HG03460 (cell line): Measurements from ENCODE around the gene TFF3.

Source experiments
- ATAC-seq: cut with Tn5 transposase; IDR thresholded peaks from one replicate; pipeline ENCODE4 v1.9.1; 2021; ENCODE audit not compliant: unreplicated experiment

TFF3 gene

DNA sequence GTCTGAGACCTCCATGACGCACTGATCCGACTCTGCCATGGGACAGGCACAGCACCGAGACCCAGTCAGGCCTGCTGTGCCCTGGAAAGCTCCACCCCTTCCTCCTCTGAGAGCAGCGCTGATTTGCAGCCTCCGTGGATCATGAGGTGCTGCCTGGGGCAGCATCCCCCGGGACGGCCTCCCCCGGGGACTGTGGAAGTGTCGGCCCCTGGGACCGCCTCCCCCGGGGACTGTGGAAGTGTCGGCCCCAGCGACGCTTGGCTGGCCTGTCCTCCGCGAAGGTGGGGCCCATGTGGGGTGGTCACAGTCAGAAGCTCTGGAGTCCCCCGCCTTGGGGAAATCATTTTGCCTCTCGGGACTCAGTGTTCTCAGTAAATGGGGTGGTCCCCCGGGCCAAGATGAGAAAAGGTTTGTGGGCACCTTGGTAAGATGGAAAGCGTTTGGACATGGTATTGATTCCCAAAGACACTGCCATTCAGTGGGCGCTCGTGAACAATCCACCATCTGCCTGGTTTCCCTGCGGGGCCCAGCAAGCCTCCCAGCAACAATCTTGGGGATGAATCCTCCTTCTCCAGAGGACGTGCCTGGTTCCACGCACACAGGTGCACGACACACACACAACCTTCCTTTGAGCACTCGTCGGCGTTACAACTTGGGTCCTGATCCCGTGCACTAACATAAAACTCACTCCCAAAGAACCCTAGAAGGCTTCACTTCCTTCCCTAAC lies 32.6 kb upstream of the TFF3 start:
- ATAC-seq: no peak

DNA sequence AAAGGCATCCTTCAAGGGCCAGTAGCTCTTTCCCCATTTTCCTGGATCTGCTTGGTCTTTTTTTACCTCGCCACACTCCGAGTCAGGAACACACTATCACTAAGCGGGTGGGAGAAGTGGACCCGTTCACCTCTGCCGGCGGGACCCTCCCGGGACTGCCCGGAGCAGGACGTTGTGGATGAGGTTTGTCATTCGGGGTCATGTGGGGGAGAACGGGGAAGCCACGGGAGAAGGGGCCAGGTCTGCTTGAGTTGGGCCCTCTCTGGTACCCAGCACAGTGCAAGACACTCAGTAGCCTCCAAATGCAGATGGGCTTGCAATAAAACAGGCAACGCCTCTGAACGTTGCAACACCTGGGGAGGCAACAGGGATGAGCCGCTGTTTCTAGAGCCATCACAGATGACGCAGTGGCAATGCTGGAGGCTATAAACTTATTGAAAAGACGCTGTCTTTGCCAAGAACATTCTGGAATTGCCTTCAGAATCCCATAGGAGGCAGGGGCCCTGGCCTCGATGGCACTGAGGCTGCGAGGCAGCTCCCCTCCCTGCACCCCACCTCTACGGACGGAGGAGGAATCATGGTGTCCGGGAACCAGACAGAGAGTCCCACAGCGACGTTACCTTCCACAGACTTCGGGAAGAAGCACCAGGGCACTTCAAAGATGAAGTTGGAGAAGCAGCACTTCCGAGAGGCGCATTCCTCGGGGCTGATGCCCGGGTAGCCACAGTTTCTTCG lies 31.8 kb upstream of the TFF3 start:
- ATAC-seq: no peak

DNA sequence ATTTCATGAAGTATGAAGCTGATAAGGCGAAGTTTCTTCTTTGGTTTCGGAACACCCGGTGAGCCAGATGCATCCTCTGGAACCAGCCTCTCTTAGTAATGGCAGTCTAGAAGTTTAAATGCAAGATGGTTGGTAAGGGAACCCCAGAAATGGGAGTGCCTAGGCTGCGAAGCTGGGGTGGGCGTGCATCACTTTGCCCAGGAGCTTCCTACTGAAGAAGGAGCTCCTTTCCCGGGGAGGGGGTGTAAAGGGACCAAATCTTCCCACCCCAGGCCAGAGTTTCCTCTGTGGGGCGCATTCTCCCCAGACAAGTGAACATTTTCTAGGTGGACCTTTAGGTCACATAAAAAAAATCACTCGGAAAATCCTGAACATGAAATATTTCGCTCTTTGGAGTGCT lies 31.2 kb upstream of the TFF3 start:
- no peak for ATAC-seq

DNA sequence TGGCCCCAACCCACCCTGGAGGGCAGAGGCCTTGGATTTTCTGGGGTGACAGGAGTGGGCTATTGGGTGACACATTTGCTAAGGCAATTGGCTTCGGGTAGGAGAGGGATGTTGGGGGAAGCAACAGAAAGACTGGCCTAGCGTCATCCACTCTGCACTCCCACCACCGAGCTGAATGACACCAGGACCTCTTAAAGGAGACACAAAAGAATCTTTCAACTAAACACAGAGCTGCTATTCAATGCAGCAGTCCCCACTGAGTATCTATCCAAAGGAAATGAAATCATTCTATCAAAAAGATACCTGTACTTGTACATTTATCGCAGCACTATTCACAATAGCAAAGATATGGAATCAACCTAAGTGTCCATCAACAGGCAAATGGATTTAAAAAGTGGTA lies 29.4 kb upstream of the TFF3 start:
- no peak for ATAC-seq

DNA sequence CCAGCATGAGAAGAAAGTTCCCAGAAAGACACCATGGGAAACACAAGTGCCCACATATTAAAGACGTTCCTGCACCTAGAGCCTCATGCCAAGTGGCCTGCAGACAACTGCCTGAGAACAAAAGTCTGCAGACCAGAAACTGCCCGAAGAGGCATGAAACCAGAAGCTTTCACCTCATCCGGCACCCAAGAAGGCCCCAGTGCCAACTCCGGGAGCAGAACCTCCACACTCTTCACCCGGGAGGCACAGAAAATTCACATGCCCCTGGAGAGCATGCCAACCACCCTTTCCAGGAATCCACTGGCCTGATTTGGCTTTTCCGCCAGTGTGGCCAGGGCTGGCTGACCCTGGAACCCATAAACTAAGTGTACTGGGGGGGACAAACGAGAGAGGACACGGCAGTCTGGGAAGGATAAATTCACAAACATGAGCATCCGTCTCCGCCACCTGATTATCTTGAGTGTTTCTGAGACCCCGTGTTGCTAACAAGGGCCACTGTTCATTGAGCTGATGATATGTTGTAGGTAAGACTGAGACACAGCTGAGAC lies 28.8 kb upstream of the TFF3 start:
- ATAC-seq: no peak

DNA sequence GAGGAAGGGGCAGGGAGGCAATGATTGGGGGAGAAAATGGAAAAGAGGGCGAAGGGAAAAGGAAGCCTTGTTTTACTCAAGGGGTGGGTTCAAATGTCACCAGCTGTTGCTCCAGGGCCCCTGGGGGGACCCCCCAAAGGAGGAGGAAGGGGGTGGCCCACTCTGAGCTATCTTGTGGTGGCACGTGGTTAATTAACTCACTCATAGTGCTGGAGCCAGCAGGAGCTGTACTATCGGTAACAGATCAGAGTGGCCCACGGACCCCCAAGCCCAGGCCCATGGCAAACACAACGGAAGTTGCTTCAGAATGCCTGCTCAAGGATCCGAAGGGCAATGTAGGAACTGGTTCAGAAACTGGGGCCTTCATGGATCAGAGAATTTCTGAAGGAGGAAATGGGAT lies 28.3 kb upstream of the TFF3 start:
- ATAC-seq: no peak

DNA sequence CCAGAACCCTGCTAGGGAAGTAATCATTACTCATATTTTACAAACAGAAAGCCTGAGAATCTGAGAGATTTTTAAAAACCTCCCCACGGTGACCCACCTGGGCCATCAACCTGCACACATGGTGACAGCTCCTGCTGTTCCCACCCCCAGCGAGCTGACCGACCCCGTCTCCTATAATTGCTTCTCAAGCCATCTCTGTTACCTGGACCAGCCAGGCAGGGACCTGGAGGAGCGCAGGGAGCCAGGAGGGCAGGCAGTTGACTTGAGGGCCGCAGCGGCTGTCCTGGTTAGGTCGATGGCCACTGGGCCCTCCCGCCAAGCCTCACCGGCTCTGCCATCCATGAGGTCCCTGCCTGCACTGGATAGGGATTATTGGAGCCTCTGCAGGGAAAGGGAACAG lies 27.9 kb upstream of the TFF3 start:
- no peak for ATAC-seq

DNA sequence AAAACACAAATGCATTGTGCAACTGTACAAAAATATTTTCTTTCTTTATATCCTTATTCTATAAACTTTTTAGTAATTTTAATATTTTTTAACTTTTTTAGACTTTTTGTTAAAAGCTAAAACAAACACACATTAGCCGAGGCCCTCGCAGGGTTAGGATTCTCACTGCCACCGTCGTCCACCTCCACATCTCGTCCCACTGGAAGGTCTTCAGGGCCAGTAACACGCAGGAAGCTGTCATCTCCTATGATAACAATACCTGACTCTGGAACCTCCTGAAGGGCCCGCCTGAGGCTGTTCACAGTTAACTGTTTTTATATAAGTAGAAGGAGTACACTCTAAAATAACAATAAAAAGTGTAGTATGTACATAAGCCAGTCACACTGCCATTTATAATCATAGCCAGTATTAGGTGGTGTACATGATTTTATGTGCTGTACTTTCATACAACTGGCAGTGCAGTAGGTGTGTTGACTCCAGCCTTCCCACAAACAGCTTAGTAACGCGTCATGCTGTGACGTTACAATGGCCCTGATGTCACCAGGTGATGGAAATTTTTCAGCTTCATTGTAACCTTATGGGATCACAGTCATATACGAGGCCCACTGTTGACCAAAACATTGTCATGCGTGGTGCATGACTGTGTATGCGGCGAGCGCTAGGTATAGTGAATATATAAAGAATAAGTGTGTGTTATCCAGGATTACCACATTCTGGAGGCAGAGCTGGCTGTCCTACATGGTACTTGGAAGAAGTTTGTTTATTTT lies 26.8 kb upstream of the TFF3 start:
- ATAC-seq: no peak

DNA sequence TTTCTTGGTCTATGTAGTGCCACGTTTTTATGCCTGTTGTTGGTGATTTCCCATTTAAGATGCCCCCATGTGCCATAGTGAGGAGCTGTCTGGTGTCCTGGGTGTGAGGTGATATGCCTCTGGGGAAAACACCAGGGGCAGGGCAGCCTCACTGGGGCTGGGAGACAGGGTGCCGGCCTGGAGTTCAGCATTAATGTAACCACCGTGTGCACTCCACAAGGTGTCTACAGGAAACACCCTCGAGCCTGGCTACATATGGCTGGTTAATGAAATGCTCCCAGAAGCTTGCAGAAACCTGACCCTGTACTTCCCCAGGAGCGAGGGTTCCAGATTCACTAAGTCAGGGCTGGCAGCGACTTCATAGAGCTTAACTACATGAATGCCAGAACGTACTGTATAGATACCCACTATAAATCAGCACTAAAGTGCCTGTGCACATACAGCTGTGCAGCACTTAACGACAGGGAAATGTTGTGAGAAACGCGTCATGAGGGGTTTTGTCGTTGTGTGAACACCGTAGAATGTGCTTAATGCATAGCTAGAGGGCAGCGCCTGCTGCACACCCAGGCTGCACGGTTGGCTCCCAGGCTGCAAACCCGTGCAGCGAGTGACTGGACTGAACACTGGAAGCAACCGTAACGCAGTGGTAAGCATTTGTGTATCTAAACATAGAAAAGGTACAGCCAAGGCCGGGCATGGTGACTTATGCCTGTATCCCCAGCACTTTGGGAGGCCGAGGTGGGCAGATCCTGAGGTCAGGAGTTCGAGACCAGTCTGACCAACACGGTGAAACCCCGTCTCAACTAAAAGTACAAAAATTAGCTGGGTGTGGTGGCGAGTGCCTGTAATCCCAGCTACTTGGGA lies 25.2 kb upstream of the TFF3 start:
- no peak for ATAC-seq

DNA sequence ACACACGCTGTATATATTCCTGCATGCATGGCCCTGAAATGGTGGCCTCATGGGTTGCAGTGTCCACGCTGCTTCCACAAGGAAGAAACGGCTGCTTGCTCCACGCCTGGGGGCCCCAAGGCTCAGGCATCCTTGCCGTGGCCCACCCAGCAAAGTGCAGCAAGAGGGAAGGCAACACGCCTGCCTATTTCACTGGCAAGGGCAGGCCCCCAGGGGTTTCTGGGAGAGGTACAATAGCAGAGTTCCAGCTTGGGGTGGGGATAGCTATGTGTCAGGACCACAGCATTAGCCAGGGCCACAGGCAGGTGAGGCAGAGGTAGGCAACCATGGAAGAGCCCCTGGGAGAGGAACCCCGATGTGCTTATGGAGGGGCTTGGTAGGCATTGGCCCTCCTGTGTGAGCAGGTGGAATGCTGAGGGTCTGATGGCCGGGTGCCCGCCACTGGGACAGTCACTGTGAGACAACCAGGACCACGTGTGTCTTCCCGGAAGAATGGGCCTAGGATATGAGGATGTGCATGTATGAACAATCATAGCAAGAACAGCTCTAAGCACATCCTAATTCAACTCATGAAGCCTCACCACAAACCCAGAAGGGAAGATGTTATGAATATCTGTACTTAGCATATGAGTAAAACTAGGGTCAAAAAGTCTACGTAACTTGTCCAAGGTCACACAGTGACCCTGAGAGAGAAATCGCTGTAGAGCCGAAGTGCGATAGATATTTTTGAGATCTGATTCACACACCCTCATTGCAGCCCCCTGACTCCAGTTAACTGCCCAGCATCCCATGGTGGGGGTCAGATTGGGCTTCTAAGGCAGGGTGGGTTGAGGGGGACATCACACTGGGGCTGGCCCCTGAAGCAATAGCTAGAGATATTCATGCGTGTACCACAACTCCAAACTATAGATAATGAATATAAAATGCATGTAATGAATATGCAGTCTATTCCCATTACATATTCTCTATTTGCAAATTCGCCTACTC lies 23.8 kb upstream of the TFF3 start:
- ATAC-seq: no peak

DNA sequence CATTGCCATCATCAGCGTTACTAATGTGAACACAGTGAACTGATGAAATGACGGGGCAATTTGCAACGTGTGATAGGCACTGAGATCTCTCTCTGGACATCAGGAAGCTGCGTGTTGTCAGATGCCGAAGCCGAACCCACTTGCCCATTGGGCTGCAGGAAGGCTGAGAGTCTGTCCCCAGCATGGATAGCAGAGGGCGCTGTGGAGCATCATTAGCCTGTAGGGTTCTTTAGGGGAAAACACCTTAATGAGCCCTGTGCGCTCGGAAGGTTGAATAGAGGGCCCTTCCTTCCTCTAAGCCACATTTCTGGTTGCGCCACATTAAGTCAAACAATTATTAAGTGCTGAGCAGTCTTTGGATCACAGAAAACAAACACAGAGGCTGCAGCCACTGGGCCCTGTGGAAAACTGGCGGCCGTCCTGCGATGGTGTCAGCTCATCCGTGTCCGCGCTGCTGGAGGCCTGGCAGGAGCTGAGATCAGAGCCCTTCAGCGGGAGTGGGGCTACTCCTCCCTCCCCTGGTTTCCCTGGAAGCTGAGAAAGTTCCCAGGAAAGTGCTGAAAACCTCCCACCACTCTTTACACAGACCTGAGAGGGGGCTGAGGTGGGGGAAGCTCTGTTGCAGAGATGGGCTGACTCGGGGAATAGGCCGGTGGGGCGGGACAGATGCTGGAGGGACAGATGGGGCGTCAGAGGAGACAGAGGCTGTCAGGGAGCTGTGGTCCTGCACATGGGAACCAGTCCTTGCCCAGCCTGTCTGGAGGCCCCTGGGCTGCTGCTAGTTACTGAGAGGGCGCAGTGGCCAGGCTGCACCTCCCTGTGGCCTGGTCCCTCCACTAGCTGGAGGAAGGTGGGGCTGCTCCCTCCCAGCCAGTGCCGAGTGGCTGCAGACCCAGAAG lies 22.9 kb upstream of the TFF3 start:
- no peak for ATAC-seq

DNA sequence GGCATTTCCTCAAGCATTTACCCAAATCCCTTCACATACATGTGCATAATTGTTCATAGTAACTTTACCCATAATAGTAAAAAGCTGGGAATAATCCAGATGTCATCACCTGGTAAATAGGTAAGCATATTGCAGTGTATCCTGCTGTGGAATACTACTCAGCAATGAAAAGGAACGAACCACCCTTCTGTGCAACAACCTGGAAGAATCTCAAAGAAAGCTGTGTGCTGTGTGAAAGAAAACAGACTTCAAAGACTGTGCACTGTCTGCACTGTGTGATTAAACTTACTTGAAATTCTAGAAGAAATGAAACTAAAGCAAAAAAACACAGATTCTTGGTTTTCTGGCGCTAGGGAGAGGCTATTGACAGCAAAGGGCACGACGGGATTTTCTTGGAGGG lies 22.1 kb upstream of the TFF3 start:
- no peak for ATAC-seq

DNA sequence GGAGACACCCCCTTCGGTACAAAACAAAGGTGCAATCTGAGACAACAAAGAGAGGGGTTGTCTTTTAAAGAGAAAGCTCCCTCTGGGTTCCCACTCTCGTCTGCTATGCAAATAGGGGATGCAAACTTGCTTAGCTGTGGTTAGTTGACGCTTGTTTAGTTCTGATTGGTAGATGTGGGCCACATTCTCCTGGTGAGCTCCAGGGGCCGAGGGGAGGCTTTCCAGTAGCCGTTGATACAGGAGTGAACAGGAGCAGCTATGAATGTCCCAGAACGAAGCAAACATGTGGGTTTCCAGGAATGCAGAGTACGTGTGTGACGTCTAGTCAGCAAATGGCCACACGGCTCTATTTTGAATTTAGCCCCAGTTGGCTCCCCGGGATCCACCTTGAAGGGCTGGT lies 20.8 kb upstream of the TFF3 start:
- ATAC-seq: no peak

DNA sequence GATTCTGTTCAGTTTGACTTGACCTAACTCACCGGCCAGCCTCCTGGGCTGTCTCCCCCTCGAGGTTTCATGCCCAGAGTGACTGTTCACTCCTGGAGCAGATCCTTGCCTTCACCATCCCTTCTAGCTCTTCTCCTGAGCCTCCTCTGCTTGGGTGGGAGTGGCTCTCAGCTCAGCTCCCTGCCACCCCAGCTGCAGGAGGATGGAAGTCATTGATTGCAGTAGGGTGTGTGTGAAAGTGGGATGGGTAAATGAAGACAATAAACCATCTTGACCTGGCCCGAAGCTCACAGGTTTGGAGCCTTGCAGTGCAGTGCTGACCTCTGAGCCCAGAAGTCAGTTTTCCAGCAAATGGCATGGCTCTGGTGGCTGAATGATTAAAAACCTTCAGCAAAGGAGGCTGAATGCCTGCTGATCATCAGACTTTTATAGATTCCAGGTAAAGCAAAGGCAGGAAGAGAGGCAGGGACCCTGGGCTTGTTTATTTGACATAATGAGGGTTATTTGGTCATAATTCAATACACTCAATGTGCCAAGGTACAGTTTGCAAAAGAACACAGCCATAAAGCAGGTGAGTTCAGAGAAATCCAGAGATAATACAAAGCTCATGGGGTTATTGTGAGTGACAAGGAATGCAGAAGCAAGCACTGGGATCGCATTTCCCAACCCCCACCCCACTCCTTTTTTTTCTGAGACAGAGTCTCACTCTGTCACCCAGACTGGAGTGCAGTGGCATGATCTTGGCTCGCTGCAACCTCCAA lies 17.5 kb upstream of the TFF3 start:
- no peak for ATAC-seq

DNA sequence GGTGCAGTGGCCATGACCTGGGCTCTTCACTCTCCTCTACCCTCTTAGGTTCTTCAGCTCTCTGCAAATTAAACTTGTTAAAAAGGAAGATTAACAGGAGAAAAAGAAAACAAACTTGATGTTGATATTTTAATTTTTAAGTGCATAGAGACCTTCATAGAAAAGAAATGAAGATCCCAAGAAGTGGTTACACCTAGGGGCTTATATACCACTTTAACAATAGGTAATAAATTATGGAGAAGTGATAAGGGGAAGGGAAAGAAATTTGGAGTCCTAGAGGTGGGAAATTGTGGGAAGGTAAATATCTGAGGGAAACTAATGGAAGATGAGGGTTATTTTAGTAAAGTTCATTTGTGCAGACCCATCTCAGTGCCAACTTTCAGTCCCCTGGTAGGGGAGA lies 16.5 kb upstream of the TFF3 start:
- no peak for ATAC-seq

DNA sequence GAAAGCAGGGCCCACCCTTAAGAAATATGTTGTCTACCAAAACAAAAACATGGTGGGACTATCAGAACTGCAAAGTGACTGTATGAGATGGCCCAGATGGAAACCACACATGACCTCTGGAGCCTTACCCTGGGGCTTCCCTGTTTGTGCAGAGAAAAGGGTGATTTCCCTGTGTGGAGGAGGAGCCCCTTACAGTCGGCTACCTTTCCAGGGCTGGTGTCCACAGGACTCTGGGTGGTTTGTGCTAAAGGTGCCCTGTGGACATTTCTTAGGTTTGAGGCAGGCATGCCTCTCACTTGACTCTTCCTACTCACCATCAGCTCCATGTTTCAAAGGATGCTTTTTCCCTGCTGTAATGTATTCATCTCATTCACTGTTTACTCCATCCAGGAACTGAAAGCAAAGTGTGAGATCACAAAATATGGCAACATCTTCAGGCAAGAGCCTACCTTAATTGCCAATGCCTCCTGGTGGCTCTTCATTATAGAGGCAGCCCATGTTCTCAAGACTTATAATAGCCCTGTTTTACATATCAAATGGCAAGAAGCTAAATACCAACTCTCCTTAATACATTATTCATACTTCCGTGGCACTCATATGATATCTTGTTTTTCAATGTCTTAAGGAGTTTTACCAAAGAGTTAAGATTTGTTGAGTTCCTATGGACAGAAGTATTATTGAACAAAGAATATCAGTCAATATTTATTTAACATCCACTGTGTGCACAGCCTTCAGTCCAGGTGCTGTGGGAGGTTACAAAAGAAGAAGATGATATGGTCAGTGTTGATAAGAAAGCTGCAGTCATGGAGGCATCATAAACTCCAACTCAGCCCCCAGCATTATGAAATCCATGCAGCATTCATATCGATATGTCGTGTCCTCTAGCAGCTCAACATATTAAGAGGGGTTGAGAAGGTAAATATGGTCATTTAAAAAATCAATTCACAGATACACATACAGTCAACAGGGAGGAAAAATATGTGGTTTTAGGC lies 15.5 kb upstream of the TFF3 start:
- no peak for ATAC-seq

DNA sequence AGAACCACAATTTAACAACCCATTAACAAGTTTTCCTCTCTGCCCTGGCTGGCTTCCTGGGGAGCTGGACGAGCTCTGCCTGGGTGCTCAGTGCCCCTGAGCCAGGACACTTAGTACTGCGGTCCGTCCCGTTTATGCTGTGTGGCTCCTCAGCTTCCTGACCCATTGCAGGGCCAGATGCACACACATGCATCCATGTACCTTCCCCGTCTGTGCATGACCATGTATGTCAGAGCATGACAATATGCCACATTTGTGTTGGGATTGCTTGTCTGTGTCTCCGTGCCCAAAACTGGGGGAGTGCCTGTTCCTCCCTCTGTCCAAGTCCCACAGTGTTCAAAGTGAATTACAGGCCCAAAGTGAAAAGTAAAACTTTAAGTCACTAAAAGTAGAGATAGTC lies 9.7 kb upstream of the TFF3 start:
- no peak for ATAC-seq
